ENCODE measurements around the gene OPN1LW. TPM values are rescaled to one million over a fixed set of nuclear protein-coding genes. Genes with fewer than 3 reads are reported as not detected.

OPN1LW gene
- not detected in 2 replicates for total RNA-seq (ENCODE audit: low replicate concordance)

DNA sequence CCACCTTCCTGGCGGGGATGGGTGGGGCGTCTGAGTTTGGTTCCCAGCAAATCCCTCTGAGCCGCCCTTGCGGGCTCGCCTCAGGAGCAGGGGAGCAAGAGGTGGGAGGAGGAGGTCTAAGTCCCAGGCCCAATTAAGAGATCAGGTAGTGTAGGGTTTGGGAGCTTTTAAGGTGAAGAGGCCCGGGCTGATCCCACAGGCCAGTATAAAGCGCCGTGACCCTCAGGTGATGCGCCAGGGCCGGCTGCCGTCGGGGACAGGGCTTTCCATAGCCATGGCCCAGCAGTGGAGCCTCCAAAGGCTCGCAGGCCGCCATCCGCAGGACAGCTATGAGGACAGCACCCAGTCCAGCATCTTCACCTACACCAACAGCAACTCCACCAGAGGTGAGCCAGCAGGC lies at the start of gene OPN1LW:
OPN1LW (plus strand) TSS at position 234 of the 400 bp plus-strand sequence; CDS start at position 275, 41 bp downstream.

DNA sequence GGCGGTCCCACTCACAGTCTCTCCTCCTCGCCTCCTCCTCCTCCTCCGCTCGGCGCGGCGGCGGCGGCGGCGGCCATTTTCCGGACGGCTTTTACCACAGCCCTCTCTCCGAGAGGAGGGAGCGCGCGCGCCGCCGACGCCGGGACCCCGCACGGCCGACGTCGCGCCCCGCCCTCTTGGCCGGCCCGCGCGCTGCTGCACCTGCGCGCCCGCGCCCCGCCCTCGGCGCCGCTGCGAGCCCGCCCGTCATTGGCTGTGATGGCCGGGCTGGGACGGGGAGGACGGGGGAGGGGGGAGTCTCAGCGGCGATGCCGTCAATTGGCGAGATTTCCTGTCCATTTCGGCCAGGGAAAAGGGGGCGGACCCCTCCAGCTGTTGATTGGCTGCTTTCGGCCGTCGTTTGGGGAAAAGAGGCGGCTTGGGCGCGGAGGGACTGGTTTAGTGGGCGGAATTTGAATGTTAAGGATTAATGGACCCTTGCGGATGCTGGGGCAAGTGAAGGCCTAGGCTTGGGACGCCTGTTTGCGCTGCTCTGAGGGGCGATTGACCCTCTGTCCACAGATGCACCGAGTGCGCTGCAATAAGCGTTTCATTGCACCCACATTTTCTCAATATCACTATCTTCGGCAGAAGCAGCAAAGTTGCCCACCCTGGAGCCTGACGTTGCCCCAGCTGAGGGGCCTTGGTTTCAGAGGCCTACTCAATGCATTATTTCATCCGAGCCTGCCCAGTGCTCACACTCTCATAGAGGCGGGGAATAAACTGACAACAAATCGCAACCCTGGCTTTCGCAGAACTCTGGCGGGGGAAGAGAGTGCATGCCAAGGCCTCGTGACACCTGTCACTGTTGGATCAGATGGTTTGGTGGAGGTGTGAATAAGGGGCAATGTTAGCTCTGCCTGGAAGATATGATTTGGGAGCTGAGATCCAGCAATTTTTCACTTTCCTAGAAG lies 46.2 kb upstream of the OPN1LW start, which contains the start of gene MECP2:
MECP2 (minus strand) TSS at position 129 of the 953 bp plus-strand sequence.

DNA sequence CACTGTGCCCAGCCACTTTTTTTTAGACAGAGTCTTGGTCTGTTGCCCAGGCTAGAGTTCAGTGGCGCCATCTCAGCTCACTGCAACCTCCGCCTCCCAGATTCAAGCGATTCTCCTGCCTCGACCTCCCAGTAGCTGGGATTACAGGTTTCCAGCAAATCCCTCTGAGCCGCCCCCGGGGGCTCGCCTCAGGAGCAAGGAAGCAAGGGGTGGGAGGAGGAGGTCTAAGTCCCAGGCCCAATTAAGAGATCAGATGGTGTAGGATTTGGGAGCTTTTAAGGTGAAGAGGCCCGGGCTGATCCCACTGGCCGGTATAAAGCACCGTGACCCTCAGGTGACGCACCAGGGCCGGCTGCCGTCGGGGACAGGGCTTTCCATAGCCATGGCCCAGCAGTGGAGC lies 38.3 kb downstream of the OPN1LW start, which contains the start of gene OPN1MW:
OPN1MW (plus strand) TSS at position 301 of the 400 bp plus-strand sequence; CDS start at position 383, 82 bp downstream.

Other genes starting within 250 kb of the OPN1LW start
- gene AVPR2, start 239.6 kb upstream of the OPN1LW start, total RNA-seq (ENCODE audit: low replicate concordance), result 0.12 TPM in 1 of 2 replicates, not detected in the other
- 0.90 and 2.7 TPM in 2 replicates for gene ARHGAP4, start 218.0 kb upstream of the OPN1LW start, total RNA-seq (ENCODE audit: low replicate concordance)
- gene NAA10, start 209.2 kb upstream of the OPN1LW start, total RNA-seq (ENCODE audit: low replicate concordance), result 45.5 and 56.5 TPM in 2 replicates
- gene RENBP, start 199.6 kb upstream of the OPN1LW start, total RNA-seq (ENCODE audit: low replicate concordance), result 5.5 and 25.5 TPM in 2 replicates
- gene HCFC1, start 172.4 kb upstream of the OPN1LW start, total RNA-seq (ENCODE audit: low replicate concordance), result 6.0 and 8.2 TPM in 2 replicates
- 7.1 and 10.1 TPM in 2 replicates for gene TMEM187, start 171.5 kb upstream of the OPN1LW start, total RNA-seq (ENCODE audit: low replicate concordance)
- 59.0 and 66.3 TPM in 2 replicates for gene IRAK1, start 124.3 kb upstream of the OPN1LW start, total RNA-seq (ENCODE audit: low replicate concordance)
- 11.0 and 17.7 TPM in 2 replicates for gene MECP2, start 46.5 kb upstream of the OPN1LW start, total RNA-seq (ENCODE audit: low replicate concordance)
- not detected in 2 replicates for gene OPN1MW, start 38.4 kb downstream of the OPN1LW start, total RNA-seq (ENCODE audit: low replicate concordance)
- gene OPN1MW2, start 75.5 kb downstream of the OPN1LW start, total RNA-seq (ENCODE audit: low replicate concordance), result not detected in 2 replicates
- gene OPN1MW3, start 113.3 kb downstream of the OPN1LW start, total RNA-seq (ENCODE audit: low replicate concordance), result not detected in 2 replicates
- not detected in 2 replicates for gene TEX28, start 150.9 kb downstream of the OPN1LW start, total RNA-seq (ENCODE audit: low replicate concordance)
- not detected in 2 replicates for gene TKTL1, start 151.6 kb downstream of the OPN1LW start, total RNA-seq (ENCODE audit: low replicate concordance)
- gene FLNA, start 230.4 kb downstream of the OPN1LW start, total RNA-seq (ENCODE audit: low replicate concordance), result 2,276 and 2,381 TPM in 2 replicates
- gene EMD, start 235.1 kb downstream of the OPN1LW start, total RNA-seq (ENCODE audit: low replicate concordance), result 15.9 and 23.0 TPM in 2 replicates